HuH-7 (cell line): ENCODE results near the gene MYO18B.

Experiments used
- DNase-seq: peaks from one replicate; pipeline ENCODE4 v3.0.0; 2011; ENCODE audit warnings: low spot score

Gene MYO18B

DNA sequence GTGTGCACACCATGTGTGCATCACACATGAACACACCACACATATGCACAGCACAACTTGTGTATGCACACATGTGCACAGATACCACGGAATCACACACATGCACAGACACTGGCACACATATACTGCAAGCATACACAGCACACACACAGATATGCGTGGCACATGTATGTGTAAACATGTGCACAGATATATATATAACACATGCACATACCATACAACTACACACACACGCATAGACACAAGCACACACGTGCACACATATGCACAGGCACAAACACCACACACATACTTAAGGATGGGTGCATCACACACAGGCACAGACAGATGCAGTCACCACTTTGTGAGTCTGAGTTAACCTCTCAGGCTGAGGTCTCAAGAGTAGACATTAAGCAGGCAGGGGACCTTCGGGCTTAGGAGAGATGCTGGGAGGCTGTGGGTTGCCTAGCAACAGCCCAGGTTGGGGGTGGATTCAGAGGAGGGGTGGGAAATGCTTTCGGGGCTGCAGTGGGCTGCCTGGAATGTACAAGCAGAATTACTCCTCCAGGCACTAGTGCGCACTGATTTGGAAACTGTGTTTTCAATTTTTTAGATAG is 82.9 kb downstream of the MYO18B start:
- DNase-seq: no peak

DNA sequence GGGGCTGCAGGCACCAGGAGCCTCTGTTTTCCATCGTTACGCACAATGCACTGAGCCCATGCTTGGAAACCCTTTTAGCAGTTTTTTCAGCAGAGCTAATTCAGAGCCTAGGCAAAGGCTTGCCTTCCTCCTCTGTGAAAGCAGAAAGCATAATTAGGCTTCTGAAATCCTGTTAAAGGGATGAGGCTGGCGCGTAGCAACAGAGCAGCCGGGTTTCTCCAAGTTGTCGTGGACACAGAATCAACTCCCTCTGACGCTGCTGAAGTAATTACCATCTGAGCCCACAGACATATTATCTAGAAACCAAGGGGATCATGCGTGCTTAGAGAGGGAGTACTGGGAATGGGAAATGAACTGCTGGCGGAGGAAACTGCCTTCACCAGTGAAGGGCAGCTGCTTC is 85.4 kb downstream of the MYO18B start:
- no peak for DNase-seq

GRCh38 chr22:25828422-25828821 is 86.4 kb downstream of the MYO18B start:
- DNase-seq: no peak

GRCh38 chr22:25829237-25829636 is 87.2 kb downstream of the MYO18B start:
- DNase-seq: no peak

DNA sequence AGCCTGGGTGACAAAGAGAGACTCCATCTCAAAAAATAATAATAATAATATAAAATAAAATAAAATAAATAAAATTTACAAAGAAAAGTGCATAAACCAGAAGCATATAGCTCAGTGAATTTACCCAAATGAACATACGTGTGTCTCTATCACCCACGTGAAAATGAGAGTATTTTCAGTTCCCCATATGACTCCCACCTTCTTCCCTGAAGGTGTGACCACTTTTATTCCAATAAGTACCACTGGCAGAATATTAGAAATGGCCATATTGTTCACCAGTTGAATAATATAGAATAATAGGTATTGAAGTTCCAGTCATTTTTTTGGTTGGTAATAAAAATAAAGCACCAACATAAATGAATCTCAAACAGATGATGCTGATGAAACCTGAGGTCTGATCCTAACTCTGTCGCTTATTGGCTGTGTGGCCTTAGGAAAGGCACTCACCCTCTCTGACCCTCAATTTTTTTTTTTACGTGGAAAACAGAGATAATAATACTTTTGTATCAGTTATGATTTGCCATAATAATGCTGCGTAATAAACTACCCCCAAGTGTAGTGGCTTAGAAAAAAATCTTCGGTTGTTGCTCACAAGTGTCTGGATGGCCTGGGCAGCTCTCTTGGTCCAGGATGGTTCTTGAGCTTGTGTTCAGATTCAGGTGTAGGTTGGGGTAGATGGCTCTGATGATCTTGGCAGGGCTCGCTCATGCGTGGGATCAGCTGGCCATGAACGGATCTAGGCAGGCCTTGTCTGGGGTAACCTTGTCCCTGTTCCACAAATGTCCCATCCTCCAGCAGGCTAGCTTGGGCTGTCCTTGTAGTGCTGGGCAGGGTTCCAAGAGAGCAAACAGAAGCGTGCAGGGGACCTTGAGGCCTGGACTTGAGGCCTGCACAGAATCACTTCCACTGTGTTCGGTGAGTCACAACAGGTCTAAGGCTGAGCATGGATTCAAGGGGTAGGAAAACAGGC is 88.1 kb downstream of the MYO18B start:
- no peak for DNase-seq

DNA sequence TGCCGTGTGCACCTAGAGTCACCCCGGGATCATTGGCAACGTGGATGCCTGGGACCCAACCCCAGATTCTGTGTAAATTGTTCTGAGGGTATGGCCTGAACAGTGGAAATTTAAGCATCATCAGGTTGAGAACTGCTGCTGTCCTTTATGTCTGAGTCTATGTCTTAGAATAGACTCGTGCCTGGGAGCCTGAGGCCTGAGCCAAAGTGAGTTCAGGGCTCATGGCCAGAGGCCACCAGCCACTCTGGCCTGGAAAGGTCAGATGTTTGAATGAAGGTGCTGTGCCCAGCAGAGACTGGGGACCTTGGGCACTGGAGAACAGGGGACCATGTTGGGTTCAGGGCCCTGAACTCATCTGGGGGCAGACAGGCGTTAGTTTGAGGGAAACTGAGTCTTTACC is 91.1 kb downstream of the MYO18B start:
- DNase-seq: no peak

DNA sequence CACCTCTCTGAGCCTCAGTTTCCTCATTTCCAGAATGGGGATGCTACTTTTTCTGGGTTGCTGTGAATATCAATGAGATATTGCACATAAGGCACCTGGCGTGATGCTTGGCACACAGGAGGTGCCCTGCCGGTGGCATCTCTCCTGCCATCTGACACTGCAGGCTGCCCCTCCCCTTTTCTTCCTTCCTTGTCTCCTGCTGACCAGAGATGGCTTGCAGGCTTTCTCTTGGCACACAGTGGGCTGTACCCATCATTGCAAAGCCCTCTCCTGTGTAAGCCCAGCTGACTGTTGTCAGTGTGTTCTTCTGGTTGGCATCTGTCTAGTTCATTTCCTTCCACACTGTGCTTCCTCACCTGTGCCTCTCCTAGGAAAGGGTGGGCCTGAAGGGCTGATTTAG is 91.7 kb downstream of the MYO18B start:
- DNase-seq: no peak

- DNase-seq: no peak
These were observed 92.5 kb downstream of the MYO18B start for GRCh38 chr22:25834490-25834889.

DNA sequence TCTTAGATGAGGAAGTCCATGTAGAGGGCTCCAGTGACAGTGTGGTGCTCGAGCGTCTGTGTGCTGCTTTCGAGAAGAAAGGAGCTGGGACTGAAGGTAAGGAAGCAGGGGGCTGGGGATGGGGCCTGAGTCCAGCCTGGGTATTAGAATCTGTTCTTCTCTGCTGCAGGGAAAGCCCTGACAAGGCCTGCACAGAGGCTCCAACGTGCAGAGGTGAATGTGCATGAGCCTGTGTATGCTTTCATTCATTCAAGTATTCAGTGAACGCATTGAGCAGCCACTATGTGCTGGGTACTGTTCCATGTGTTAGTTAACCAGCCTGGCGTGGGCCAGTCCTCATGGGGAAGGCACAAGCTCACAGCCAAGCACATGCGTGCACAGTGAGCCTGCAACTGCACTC is 93.4 kb downstream of the MYO18B start:
- DNase-seq: no peak

DNA sequence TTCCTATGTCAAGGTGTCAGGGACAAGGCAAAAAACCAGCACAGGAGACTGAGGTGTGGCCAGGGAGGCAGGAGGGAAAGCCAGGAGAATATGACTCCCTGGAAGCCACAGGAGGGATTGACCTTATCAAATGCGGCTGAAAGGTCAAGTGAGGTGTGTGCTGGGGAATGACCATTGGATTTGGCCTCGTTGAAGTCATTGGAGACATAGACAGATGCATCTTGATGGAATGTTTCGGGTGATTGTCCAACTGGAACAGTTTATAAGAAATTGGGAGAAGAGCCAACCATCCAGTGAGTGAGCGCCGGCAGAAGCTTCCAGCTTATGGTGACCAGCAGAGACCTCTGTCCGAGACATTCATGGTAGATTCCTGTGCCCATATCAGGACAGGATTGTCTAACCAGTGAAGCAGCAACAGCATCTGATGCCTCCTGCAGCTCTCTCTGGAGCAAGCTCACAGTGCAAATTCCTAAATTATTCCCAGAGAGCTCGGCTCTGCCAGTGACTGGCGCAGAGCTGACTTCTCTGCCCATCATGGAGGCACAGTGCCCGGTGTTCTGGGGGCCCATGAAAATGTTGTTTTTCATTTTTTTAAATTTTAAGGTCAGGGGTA is 95.4 kb downstream of the MYO18B start:
- no peak for DNase-seq

GRCh38 chr22:25838960-25839741 is 97.2 kb downstream of the MYO18B start:
- no peak for DNase-seq

- no peak for DNase-seq
These were observed 97.8 kb downstream of the MYO18B start for GRCh38 chr22:25839755-25840154.

DNA sequence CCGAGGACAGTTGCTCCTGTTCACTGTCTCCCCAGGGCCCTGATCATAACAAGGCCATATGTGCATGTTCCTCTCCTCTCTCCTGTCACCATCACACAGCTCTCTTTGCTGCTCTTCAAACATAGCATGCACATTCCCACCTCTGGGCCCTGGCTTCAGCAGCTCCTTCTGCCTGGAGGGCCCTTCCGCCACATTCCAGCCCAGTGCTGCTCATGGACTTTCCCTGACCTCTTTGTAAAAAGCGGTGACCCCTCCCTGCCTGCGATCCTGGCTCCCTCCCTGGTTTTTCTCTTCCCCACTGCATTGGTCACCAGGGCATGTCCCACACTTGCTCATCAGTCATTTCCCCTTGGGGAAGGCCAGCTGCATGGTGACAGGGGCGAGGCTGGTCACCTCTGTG is 98.2 kb downstream of the MYO18B start:
- DNase-seq: no peak

DNA sequence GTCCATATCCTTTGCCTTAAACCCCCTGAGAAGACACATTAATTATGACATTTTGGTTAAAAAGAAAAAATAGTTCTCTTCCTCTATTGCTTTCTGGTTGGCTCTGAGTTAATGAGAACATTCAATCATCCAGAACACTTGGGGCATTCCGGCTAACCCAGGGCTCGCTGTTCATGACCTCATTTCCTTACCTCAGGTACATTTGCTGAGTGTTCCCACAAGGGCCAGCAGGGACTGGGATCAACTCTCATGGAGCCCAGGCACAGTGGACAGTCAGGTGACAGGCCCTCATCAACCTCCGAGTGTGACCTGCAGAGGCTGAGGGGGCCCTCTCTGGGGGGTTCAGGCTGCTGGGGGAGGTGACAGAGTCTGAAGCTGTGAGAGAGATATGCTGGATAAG is 98.9 kb downstream of the MYO18B start:
- no peak for DNase-seq

DNA sequence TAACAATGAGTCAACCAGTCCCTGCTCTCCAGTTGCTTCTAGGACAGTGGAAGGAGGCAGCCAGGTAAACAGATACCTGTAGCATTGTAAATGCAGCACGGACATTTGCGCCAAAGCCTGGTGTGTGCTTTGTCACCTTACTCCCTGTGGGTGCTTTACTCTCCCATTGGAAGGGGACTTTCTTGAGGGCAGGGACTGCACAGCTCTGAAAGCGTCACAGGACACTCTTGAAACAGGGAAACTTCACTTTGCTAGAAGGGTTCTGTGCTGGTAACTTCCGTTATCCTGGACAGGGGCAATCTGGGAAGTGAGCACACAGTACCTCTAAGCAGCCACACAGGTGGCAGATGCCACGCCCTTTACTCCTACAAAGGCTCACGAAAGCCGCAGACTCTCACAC is 99.8 kb downstream of the MYO18B start:
- DNase-seq: no peak

GRCh38 chr22:25843660-25844405 is 101.8 kb downstream of the MYO18B start:
- DNase-seq: no peak

GRCh38 chr22:25844601-25845000 is 102.6 kb downstream of the MYO18B start:
- DNase-seq: no peak

GRCh38 chr22:25845985-25846745 is 104.2 kb downstream of the MYO18B start:
- DNase-seq: no peak

DNA sequence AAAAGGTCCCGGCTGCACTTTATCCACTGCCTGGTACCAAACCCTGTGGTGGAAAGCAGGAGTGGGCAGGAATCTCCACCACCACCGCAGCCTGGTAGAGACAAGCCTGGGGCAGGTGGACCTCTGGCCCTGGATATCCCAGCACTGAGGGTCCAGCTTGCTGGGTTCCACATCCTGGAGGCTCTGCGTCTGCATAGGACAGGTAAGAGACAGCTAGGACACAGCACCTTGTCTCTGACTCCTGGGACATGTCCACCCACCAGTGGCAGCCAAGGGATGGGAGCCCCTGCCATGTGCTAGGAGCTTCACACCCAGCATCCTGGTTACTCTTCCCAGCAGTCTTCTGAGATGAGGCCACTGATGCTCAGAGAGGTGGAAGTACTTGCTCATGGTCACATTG is 105.5 kb downstream of the MYO18B start:
- DNase-seq: no peak

- DNase-seq: no peak
These were observed 107.0 kb downstream of the MYO18B start for GRCh38 chr22:25848954-25849353.

GRCh38 chr22:25849522-25849921 is 107.5 kb downstream of the MYO18B start:
- DNase-seq: no peak
